Activated CD4-positive, alpha-beta memory T cell treated with anti-CD3 and anti-CD28 coated beads, Interleukin-2, amount 10 ng/mL, durations not matched to agents 7 days and 5 days (primary cell): ENCODE results near the gene PATE4. TPM values are rescaled to one million over a fixed set of nuclear protein-coding genes. Genes with fewer than 3 reads are reported as not detected.
"Not testable (repeated sequence)": the region's sequence is repeated elsewhere in the genome, so short reads cannot be mapped to it uniquely, and the experiment has no call there.

Experiments used
- CTCF ChIA-PET: fragments of 350-600 bp; sonication (Branson Sonifier 250); formaldehyde crosslinking; loops from one replicate; lab custom pipeline; 2021; ENCODE audit warnings: antibody characterized with exemption, inconsistent platforms; lab: Charles Lee
- POLR2A ChIA-PET: fragments of 350-600 bp; sonication (Branson Sonifier 250); formaldehyde crosslinking; loops from one replicate; lab custom pipeline; 2021; ENCODE audit warnings: antibody characterized with exemption; lab: Charles Lee
- DNase-seq: peaks from one replicate; pipeline ENCODE4 v3.0.0-alpha.2; 2020
- H3K27ac Mint-ChIP-seq: one replicate; pipeline ENCODE4 v1.8.0; 2021; ENCODE audit warnings: mild to moderate bottlenecking, mixed read lengths
- H3K27me3 Mint-ChIP-seq: one replicate; pipeline ENCODE4 v1.8.0; 2021; ENCODE audit warnings: mixed read lengths
- H3K36me3 Mint-ChIP-seq: one replicate; pipeline ENCODE4 v1.8.0; 2021; ENCODE audit warnings: low read depth, mixed read lengths
- H3K4me1 Mint-ChIP-seq: one replicate; pipeline ENCODE4 v1.8.0; 2021; ENCODE audit warnings: mixed read lengths
- H3K4me3 Mint-ChIP-seq: one replicate; pipeline ENCODE4 v1.8.0; 2021; ENCODE audit warnings: mild to moderate bottlenecking, mixed read lengths
- H3K9me3 Mint-ChIP-seq: one replicate; pipeline ENCODE4 v1.8.0; 2021; ENCODE audit warnings: mixed read lengths
- total RNA-seq, 2 experiments: library from RNA; stranded (reverse); gene quantifications; one replicate each; pipeline ENCODE4 v1.2.3, GENCODE V29; 2021

PATE4 gene, protein sequence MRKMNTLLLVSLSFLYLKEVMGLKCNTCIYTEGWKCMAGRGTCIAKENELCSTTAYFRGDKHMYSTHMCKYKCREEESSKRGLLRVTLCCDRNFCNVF
- not detected for total RNA-seq

DNA sequence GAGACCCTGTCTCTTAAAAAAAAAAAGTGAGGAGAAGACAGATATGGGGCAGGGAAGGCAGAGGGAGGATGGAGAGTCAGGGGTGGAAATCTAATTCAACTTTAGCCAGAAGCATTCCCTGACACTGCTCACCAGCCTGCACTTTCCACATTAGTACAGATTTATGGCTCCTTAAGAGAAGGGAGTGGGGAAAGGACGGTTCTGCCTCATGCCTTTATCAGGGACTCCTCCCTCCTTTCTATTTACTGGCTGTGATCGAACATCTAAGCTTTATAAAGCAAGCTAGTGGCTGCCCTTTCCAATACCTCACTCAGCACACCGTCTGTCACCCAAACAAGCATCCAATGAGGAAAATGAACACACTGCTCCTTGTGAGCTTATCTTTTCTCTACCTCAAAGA lies at the start of gene PATE4:
Gene PATE4, plus strand, starts transcription at position 301 of the 400 bp plus-strand sequence. Its CDS starts 44 bp downstream, at position 345.
- CTCF ChIA-PET: no interaction called here
- Mint-ChIP-seq H3K4me3 (no peak within 1 kb of the TSS), H3K27me3 (peaks cover 7% of the 10 kb centered on the region), H3K36me3 (no peaks in the 10 kb centered on the region), H3K27ac (no peak within 1 kb of the TSS), H3K9me3 (no peaks in the 10 kb centered on the region), H3K4me1 (no peaks in the 10 kb centered on the region)
- POLR2A ChIA-PET: no interaction called here
- DNase-seq: no peak

DNA sequence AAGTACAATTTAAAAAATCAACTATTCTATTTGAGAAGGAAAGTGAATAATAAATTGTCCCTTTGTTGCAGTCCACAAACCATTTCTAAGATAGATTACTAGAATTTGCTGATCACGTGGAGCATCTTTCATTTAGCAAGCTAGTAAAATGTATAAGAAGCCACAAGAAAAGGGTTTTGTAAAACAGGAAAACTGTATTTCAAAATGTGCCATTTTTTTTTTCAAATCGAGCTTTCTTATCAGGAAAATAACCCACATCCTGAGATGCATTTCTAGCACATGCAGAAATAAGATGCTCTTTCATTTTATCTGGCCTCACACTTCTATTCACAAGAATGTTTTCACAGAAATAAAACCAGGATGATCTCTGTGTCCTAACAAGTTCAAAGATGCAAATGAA lies 48.4 kb upstream of the PATE4 start:
- CTCF ChIA-PET: no interaction called here
- no peak for DNase-seq
- POLR2A ChIA-PET: no interaction called here

DNA sequence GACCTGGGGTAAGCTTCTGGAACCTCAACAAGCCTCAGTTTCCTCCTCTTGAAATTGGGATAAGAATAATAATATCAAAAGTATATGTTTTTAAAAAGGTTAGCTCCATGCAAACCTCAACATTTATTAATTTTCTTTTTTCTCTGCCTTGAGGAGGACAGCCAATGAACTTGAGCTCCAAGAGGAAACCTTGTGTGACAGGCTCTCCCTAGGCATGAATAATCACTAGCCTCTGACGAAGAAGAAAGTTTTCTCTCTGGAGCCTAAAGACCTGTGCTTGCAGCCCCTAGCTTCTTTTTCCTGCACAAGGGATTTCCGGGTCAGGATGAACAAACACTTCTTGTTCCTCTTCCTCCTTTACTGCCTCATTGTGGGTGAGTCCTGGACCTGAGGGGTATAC lies 45.3 kb upstream of the PATE4 start, which contains the start of gene PATE3:
Gene PATE3, plus strand, starts transcription at position 301 of the 400 bp plus-strand sequence. Its CDS starts 25 bp downstream, at position 326.
- POLR2A ChIA-PET: no interaction called here
- CTCF ChIA-PET: no interaction called here

More for the DNA sequence above, 48.4 kb upstream of the PATE4 start:
- no peak overlapping the region for H3K27ac Mint-ChIP-seq
- peaks cover 10% of the 10 kb centered on the region for H3K27me3 Mint-ChIP-seq
- no peaks in the 10 kb centered on the region for H3K9me3 Mint-ChIP-seq
- H3K4me3 Mint-ChIP-seq: no peak overlapping the region
- H3K4me1 Mint-ChIP-seq: no peaks in the 10 kb centered on the region
- H3K36me3 Mint-ChIP-seq: no peaks in the 10 kb centered on the region

DNA sequence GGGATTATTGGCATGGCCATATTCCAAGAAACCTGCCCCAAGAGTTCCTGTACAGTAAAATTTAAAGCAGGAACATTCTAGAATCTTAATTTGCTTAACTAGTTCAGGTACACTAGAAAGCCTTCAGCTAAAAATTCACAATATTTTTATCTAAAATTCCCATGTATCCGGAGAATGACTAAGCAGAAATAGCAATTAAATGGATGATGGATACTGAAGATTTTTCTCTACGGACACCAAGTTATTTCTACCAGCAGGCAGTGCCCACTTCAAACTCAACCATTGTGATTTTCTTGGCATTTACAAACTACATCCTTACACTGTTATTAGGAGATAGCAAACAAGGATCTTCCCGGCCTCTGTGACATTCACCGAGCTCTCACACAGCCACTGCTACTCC lies 42.3 kb upstream of the PATE4 start:
- H3K9me3 Mint-ChIP-seq: no peaks in the 10 kb centered on the region
- no peak overlapping the region for H3K4me3 Mint-ChIP-seq
- ChIA-PET POLR2A (no interaction called here), CTCF (no interaction called here)
- no peaks in the 10 kb centered on the region for H3K4me1 Mint-ChIP-seq
- H3K27me3 Mint-ChIP-seq: peaks cover 3% of the 10 kb centered on the region
- H3K27ac Mint-ChIP-seq: no peak overlapping the region
- no peaks in the 10 kb centered on the region for H3K36me3 Mint-ChIP-seq
- DNase-seq: no peak

More for the DNA sequence above, 45.3 kb upstream of the PATE4 start, which contains the start of gene PATE3:
- Mint-ChIP-seq H3K27ac (no peak within 1 kb of the TSS), H3K9me3 (no peaks in the 10 kb centered on the region), H3K4me3 (no peak within 1 kb of the TSS), H3K36me3 (no peaks in the 10 kb centered on the region), H3K27me3 (peaks cover 3% of the 10 kb centered on the region), H3K4me1 (no peaks in the 10 kb centered on the region)
- DNase-seq: no peak

DNA sequence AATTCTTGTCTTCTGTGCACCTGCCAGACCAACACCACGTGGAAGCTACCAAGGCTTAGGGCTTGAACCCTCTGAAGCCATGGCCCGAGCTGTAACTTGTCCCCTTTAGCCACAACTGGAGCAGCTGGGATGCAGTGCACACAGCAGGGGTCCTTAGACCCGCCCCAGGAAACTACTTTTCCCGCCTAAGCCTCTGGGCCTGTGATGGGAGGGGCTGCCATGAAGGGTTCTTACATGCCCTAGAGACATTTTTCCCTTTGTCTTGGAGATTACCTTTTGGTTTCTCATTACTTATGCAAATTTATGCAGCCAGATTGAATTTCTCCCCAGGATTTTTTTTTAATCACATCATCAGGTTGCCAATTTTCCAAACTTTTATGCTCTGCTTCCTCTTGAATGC lies 35.5 kb upstream of the PATE4 start:
- peaks cover 8% of the 10 kb centered on the region for H3K9me3 Mint-ChIP-seq
- no peak overlapping the region for H3K27ac Mint-ChIP-seq
- DNase-seq: no peak
- POLR2A ChIA-PET: no interaction called here
- CTCF ChIA-PET: no interaction called here
- no peaks in the 10 kb centered on the region for H3K36me3 Mint-ChIP-seq
- peaks cover 5% of the 10 kb centered on the region for H3K27me3 Mint-ChIP-seq
- H3K4me3 Mint-ChIP-seq: no peak overlapping the region
- H3K4me1 Mint-ChIP-seq: no peaks in the 10 kb centered on the region

DNA sequence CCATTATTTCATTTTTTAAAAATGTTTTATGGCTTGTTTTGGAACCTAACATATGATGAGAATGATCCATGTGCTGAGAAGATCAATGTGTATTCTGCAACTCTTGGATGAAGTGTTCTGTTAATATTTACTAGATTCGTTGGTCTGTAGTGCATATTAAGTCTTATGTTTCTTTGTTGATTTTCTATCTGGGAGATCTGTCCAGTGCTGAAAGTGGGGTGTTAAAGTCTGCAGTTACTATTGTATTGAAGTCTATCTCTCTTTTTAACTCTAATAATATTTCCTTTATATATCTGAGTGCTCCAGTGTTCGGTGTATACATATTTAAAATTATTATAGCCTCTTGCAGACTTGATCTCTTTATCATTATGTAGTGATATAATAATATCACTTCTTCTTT lies 33.3 kb upstream of the PATE4 start:
- Mint-ChIP-seq H3K27ac (no peak overlapping the region), H3K4me3 (no peak overlapping the region), H3K36me3 (no peaks in the 10 kb centered on the region), H3K4me1 (no peaks in the 10 kb centered on the region), H3K9me3 (peaks cover 16% of the 10 kb centered on the region), H3K27me3 (peaks cover 5% of the 10 kb centered on the region)
- no peak for DNase-seq
- POLR2A ChIA-PET: no interaction called here
- CTCF ChIA-PET: no interaction called here

DNA sequence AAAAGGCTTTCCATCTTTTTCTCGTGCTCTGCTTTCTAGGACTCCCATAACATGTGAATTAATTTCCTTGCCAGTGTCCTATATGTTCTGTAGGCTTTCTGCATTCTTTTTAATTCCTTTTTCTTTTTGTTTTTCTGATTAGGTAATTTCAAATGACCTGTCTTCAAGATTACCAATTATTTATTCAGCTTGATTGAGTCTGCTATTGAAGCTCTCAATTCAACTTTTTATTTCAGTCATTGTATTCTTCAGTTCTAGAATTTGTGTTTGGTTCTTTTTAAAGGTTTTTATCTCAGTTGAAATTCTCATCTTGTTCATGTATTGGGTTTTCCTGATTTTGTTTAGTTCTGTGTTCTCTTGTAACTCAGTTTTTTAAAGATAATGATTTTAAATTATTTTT lies 30.7 kb upstream of the PATE4 start:
- no peak for DNase-seq
- no peak overlapping the region for H3K27ac Mint-ChIP-seq
- H3K4me3 Mint-ChIP-seq: no peak overlapping the region
- no peaks in the 10 kb centered on the region for H3K4me1 Mint-ChIP-seq
- POLR2A ChIA-PET: no interaction called here
- CTCF ChIA-PET: no interaction called here
- peaks cover 5% of the 10 kb centered on the region for H3K27me3 Mint-ChIP-seq
- H3K9me3 Mint-ChIP-seq: peaks cover 16% of the 10 kb centered on the region
- no peaks in the 10 kb centered on the region for H3K36me3 Mint-ChIP-seq

DNA sequence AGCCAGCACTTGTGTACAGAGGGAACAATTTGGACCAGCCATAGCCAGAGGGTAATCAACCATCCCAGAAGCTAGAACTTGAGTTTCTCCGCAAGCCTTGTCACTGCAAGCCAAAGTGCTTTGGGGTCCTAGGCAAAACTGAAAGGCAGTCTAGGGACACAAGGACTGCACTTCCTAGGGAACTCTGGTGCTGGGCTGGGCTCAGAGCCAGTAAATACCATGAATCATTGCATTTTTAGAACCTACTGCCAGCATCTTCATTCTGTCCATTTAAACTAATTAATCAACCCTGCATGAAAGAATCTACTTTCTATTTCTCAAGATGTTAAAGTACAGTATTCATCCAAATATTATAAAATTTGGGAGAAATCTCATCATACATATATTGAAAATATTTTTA lies 25.2 kb upstream of the PATE4 start:
- H3K9me3 Mint-ChIP-seq: peaks cover 6% of the 10 kb centered on the region
- no peak overlapping the region for H3K27ac Mint-ChIP-seq
- no peaks in the 10 kb centered on the region for H3K36me3 Mint-ChIP-seq
- H3K4me3 Mint-ChIP-seq: no peak overlapping the region
- ChIA-PET POLR2A (no interaction called here), CTCF (no interaction called here)
- H3K4me1 Mint-ChIP-seq: no peaks in the 10 kb centered on the region
- DNase-seq: no peak
- no peaks in the 10 kb centered on the region for H3K27me3 Mint-ChIP-seq

DNA sequence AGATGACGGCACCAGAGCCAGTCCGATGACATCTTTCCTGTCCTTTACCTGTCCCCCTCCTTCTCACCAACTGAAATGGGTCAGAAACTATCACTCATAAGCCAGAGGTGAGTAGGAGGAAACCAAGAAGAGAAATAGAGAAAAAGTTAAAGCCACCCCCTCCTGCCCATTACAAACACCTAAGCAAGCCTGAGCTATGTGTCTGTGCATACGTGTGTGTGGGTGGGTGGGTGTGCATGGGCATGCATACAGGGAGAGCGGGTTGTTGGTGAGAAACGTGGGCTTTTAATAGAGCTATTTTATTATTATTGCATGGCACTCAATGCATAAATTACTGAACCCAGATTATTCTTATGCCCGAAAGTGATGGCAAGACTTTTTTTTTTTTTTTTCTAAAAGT lies 2.6 kb downstream of the PATE4 start:
- Mint-ChIP-seq H3K27ac (no peak overlapping the region), H3K9me3 (no peaks in the 10 kb centered on the region), H3K36me3 (no peaks in the 10 kb centered on the region), H3K27me3 (peaks cover 7% of the 10 kb centered on the region), H3K4me1 (no peaks in the 10 kb centered on the region), H3K4me3 (no peak overlapping the region)
- POLR2A ChIA-PET: no interaction called here
- CTCF ChIA-PET: interaction anchor here (0.7 kb wide), 1 partner anchor 186 kb away, joined by 4 read pairs; no protein-coding TSS in a partner anchor
- no peak for DNase-seq

DNA sequence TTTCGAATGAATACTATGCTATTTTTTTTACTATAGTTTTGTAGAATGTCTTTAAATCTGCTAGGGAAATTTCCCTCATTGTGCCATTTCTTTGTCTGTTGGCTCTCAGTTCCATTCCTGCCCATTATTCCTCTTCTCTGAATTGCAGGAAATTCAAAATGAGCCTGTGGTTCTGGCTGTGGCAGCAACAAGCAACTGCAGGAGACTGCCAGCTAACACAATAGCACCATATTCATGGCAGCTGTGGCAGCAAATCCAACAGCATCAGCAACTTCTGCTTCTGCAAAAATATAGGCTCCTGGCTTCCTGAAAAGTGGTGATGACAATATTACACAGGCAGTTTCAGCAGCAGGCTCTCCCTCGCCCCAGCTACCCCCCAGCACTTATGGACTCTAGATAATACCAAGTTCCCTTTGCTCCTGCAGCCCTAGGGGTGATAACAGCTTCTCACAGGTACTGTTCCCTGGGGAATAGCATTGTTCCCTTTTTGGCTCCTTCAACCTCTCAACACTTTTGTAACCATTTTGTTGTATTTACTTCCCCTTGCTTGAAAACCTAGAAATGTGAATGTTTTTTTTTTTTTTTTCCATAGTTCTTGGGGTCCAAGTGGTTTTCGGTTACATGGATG lies 9.3 kb downstream of the PATE4 start:
- no peak for DNase-seq
- Mint-ChIP-seq H3K4me1 (no peaks in the 10 kb centered on the region), H3K9me3 (peaks cover 12% of the 10 kb centered on the region), H3K27me3 (peaks cover under 1% of the 10 kb centered on the region), H3K36me3 (peaks cover 3% of the 10 kb centered on the region), H3K4me3 (no peak overlapping the region), H3K27ac (no peak overlapping the region)
- ChIA-PET POLR2A (no interaction called here), CTCF (no interaction called here)

DNA sequence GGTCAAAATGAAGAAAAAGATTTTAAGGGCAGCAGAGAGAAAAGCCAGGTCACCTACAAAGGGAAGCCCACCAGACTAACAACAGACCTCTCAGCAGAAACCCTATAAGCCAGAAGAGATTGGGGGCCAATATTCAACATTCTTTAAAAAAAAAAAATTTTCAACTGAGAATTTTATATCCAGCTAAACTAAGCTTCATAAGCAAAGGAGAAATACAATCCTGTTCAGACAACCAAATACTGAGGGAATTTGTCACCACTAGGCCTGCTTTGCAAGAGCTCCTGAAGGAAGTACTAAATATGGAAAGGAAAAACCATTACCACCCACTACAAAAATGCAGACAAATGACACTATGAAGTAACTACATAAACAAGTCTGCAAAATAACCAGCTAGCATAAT lies 13.1 kb downstream of the PATE4 start:
- Mint-ChIP-seq H3K27ac (no peak overlapping the region), H3K27me3 (peaks cover 4% of the 10 kb centered on the region), H3K4me1 (no peaks in the 10 kb centered on the region), H3K36me3 (peaks cover 5% of the 10 kb centered on the region), H3K4me3 (no peak overlapping the region), H3K9me3 (peaks cover 16% of the 10 kb centered on the region)
- ChIA-PET CTCF (no interaction called here), POLR2A (no interaction called here)
- DNase-seq: no peak

DNA sequence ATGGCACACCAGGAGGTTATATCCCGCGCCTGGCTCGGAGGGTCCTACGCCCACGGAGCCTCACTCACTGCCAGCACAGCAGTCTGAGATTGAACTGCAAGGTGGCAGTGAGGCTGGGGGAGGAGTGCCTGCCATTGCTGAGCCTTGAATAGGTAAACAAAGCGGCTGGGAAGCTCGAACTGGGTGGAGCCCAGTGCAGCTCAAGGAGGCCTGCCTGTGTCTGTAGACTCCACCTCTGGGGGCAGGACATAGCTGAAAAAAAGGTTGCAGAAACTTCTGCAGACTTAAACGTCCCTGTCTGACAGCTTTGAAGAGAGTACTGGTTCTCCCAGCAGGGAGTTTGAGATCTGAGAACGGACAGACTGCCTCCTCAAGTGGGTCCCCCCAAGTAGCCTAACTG lies 24.6 kb downstream of the PATE4 start:
- DNase-seq, H3K4me3 Mint-ChIP-seq, H3K27me3 Mint-ChIP-seq, H3K36me3 Mint-ChIP-seq, CTCF ChIA-PET, POLR2A ChIA-PET, H3K27ac Mint-ChIP-seq, H3K4me1 Mint-ChIP-seq, H3K9me3 Mint-ChIP-seq: not testable (repeated sequence)

DNA sequence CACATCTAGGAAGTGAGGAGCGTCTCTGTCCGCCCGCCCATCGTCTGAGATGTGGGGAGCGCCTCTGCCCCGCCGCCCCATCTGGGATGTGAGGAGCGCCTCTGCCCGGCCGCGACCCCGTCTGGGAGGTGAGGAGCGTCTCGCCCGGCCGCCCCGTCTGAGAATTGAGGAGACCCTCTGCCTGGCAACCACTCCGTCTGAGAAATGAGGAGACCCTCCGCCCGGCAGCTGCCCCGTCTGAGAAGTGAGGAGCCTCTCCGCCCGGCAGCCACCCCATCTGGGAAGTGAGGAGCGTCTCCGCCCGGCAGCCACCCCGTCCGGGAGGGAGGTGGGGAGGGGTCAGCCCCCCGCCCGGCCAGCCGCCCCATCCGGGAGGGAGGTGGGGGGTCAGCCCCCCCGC lies 29.7 kb downstream of the PATE4 start:
- CTCF ChIA-PET, H3K27me3 Mint-ChIP-seq, H3K36me3 Mint-ChIP-seq, H3K27ac Mint-ChIP-seq, H3K9me3 Mint-ChIP-seq, H3K4me3 Mint-ChIP-seq, H3K4me1 Mint-ChIP-seq, POLR2A ChIA-PET, DNase-seq: not testable (repeated sequence)

DNA sequence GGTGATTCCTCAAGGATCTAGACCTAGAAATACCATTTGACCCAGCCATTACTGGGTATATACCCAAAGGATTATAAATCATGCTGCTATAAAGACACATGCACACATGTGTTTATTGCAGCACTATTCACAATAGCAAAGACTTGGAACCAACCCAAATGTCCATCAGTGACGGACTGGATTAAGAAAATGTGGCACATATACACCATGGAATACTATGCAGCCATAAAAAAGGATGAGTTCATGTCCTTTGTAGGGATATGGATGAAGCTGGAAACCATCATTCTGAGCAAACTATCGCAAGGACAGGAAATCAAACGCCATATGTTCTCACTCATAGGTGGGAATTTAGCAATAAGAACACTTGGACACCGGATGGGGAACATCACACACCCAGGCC lies 32.2 kb downstream of the PATE4 start:
- DNase-seq, H3K9me3 Mint-ChIP-seq, H3K27ac Mint-ChIP-seq, H3K27me3 Mint-ChIP-seq, H3K4me3 Mint-ChIP-seq, H3K4me1 Mint-ChIP-seq, POLR2A ChIA-PET, CTCF ChIA-PET, H3K36me3 Mint-ChIP-seq: not testable (repeated sequence)
